Peyer's patch (tissue), 4 donors: ENCODE results near the gene VWA5B1. TPM values are rescaled to one million over a fixed set of nuclear protein-coding genes. Genes with fewer than 3 reads are reported as not detected.

Experiments
- DNase-seq, 3 donors: peaks; one replicate each; pipeline ENCODE4 v3.0.0-alpha.2; 2017 to 2019
- H3K27ac ChIP-seq, 4 donors: fragments of 200-600 bp; sonication (generic); one replicate each; pipeline ENCODE4 v1.5.1; 2016 to 2019
- H3K27me3 ChIP-seq, 2 donors: fragments of 200-600 bp; sonication (generic); one replicate each; pipeline ENCODE4 v1.5.1; 2019
- H3K36me3 ChIP-seq, 3 donors: fragments of 200-600 bp; sonication (generic); one replicate each; pipeline ENCODE4 v1.5.1; 2016 to 2019
- H3K4me1 ChIP-seq, 4 donors: fragments of 200-600 bp; sonication (generic); one replicate each; pipeline ENCODE4 v1.5.1; 2016 to 2019
- H3K4me3 ChIP-seq, 4 donors: fragments of 200-600 bp; sonication (generic); 1 replicate in 3 of 4; 2 replicates in 1 of 4; pipeline ENCODE4 v1.5.1; 2016 to 2019; ENCODE audit warnings: mild to moderate bottlenecking in 1 of 4
- H3K9me3 ChIP-seq, 4 donors: fragments of 200-600 bp; sonication (generic); one replicate each; pipeline ENCODE4 v1.5.1; 2016 to 2019; ENCODE audit warnings: mild to moderate bottlenecking in 1 of 4
- CTCF ChIP-seq, 6 experiments: fragments of 450-650 bp in 4 of 6; fragments of 200-600 bp in 2 of 6; sonication (generic) in 1 of 6; IDR thresholded peaks; one replicate each; pipeline ENCODE4 v1.5.1; 2017 to 2019; ENCODE audit warnings: antibody characterized with exemption in 6 of 6, mild to moderate bottlenecking in 3 of 6, moderate library complexity in 1 of 6
- POLR2A ChIP-seq, 2 donors: fragments of 450-650 bp; IDR thresholded peaks; one replicate each; pipeline ENCODE4 v1.5.1; 2017; ENCODE audit warnings: antibody characterized with exemption in 2 of 2, mild to moderate bottlenecking in 2 of 2, moderate library complexity in 2 of 2
- total RNA-seq, 4 donors: library from RNA; depleted of rRNA; stranded (reverse); fragments of >200 nt; gene quantifications; one replicate each; pipeline ENCODE4 v1.1.0, GENCODE V29; 2016

VWA5B1 gene
- total RNA-seq, 4 donors from 2014 or later, result not detected

GRCh38 chr1:20308569-20308968 lies 17.9 kb downstream of the VWA5B1 start:
- no peaks in the 10 kb centered on the region for H3K27me3 ChIP-seq
- DNase-seq, result no peak
- H3K4me3 ChIP-seq, result no peak overlapping the region
- H3K36me3 ChIP-seq, result no peaks in the 10 kb centered on the region
- TF ChIP-seq CTCF (IDR thresholded peaks at IDR 0.05) (no peak), POLR2A (IDR thresholded peaks at IDR 0.05) (no peak)
- no peaks in the 10 kb centered on the region for H3K9me3 ChIP-seq
- H3K4me1 ChIP-seq, result no peaks in the 10 kb centered on the region
- H3K27ac ChIP-seq, result no peak overlapping the region

- no peaks in the 10 kb centered on the region for H3K4me1 ChIP-seq
Observed at GRCh38 chr1:20311289-20311688, 20.6 kb downstream of the VWA5B1 start.

GRCh38 chr1:20312310-20312709 lies 21.6 kb downstream of the VWA5B1 start:
- no peak for DNase-seq
- H3K9me3 ChIP-seq, result no peaks in the 10 kb centered on the region
- H3K36me3 ChIP-seq, result no peaks in the 10 kb centered on the region
- no peaks in the 10 kb centered on the region for H3K27me3 ChIP-seq
- no peak overlapping the region for H3K27ac ChIP-seq
- TF ChIP-seq CTCF (IDR thresholded peaks at IDR 0.05) (no peak), POLR2A (IDR thresholded peaks at IDR 0.05) (no peak)
- no peak overlapping the region for H3K4me3 ChIP-seq
- no peaks in the 10 kb centered on the region for H3K4me1 ChIP-seq

More at GRCh38 chr1:20311289-20311688, 20.6 kb downstream of the VWA5B1 start:
- Histone ChIP-seq H3K27ac (no peak overlapping the region), H3K9me3 (no peaks in the 10 kb centered on the region), H3K27me3 (no peaks in the 10 kb centered on the region), H3K36me3 (no peaks in the 10 kb centered on the region), H3K4me3 (no peak overlapping the region)
- no peak for DNase-seq
- TF ChIP-seq CTCF (IDR thresholded peaks at IDR 0.05), result no peak
- no peak for TF ChIP-seq POLR2A (IDR thresholded peaks at IDR 0.05)

GRCh38 chr1:20312818-20313217 lies 22.1 kb downstream of the VWA5B1 start:
- Histone ChIP-seq H3K27ac (no peak overlapping the region), H3K36me3 (no peaks in the 10 kb centered on the region), H3K27me3 (no peaks in the 10 kb centered on the region), H3K4me1 (no peaks in the 10 kb centered on the region), H3K4me3 (no peak overlapping the region), H3K9me3 (no peaks in the 10 kb centered on the region)
- TF ChIP-seq CTCF (IDR thresholded peaks at IDR 0.05) (no peak), POLR2A (IDR thresholded peaks at IDR 0.05) (no peak)
- DNase-seq, result no peak

- no peaks in the 10 kb centered on the region for H3K27me3 ChIP-seq
- H3K9me3 ChIP-seq, result no peaks in the 10 kb centered on the region
- no peak for DNase-seq
- no peaks in the 10 kb centered on the region for H3K4me1 ChIP-seq
- no peak for TF ChIP-seq POLR2A (IDR thresholded peaks at IDR 0.05)
- no peak for TF ChIP-seq CTCF (IDR thresholded peaks at IDR 0.05)
- no peak overlapping the region for H3K4me3 ChIP-seq
- H3K36me3 ChIP-seq, result no peaks in the 10 kb centered on the region
- no peak overlapping the region for H3K27ac ChIP-seq
Observed at GRCh38 chr1:20317471-20317870, 26.8 kb downstream of the VWA5B1 start.

GRCh38 chr1:20318521-20318920 lies 27.8 kb downstream of the VWA5B1 start:
- no peaks in the 10 kb centered on the region for H3K9me3 ChIP-seq
- no peak overlapping the region for H3K4me3 ChIP-seq
- no peak overlapping the region for H3K27ac ChIP-seq
- H3K36me3 ChIP-seq, result no peaks in the 10 kb centered on the region
- H3K4me1 ChIP-seq, result no peaks in the 10 kb centered on the region
- H3K27me3 ChIP-seq, result no peaks in the 10 kb centered on the region
- DNase-seq, result no peak
- TF ChIP-seq CTCF (IDR thresholded peaks at IDR 0.05), result no peak
- no peak for TF ChIP-seq POLR2A (IDR thresholded peaks at IDR 0.05)
